ENCODE measurements around the gene ABI2. TPM values are rescaled to one million over a fixed set of nuclear protein-coding genes. Genes with fewer than 3 reads are reported as not detected.

ABI2 gene
- total RNA-seq, 1 experiment from 2014 or later, result 65.6 TPM

DNA sequence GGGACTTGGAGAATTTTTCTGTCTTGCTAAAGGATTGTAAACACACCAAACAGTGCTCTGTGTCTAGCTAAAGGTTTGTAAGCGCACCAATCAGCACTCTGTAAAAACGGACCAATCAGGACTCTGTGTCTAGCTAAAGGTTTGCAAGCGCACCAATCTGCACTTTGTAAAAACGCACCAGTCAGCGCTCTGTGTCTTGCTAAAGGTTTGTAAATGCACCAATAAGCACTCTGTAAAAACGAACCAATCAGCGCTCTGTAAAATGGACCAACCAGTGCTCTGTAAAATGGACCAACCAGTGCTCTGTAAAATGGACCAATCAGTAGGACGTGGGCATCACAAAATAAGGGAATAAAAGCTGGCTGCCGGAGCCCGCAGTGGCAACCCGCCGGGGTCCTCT is 16.5 kb downstream of the ABI2 start:
- ChIA-PET CTCF (interaction anchor here (1.5 kb wide), 1 partner anchor 16 kb away, joined by 4 read pairs; the partner anchor contains the start of gene ABI2), POLR2A (interaction anchor here (0.7 kb wide), 1 partner anchor 9 kb away, joined by 3 read pairs; no protein-coding TSS in a partner anchor)
- intact Hi-C loops (cut with micrococcal nuclease), result no loop called here
- peaks cover 16% of the 10 kb centered on the region for H3K4me1 Mint-ChIP-seq (ENCODE audit: insufficient read depth, unreplicated experiment)
- no peak overlapping the region for H3K4me3 Mint-ChIP-seq (ENCODE audit: unreplicated experiment)
- DNase-seq (ENCODE audit: unreplicated experiment), result no peak
- H3K9me3 Mint-ChIP-seq (ENCODE audit: unreplicated experiment), result no peaks in the 10 kb centered on the region
- no peaks in the 10 kb centered on the region for H3K27me3 Mint-ChIP-seq (ENCODE audit: insufficient read depth, unreplicated experiment)
- no peak overlapping the region for H3K27ac Mint-ChIP-seq (ENCODE audit: low read depth, unreplicated experiment)
- no TSS peak for BruUV-seq (replicated peaks)
- TF ChIP-seq, protein P1, sequence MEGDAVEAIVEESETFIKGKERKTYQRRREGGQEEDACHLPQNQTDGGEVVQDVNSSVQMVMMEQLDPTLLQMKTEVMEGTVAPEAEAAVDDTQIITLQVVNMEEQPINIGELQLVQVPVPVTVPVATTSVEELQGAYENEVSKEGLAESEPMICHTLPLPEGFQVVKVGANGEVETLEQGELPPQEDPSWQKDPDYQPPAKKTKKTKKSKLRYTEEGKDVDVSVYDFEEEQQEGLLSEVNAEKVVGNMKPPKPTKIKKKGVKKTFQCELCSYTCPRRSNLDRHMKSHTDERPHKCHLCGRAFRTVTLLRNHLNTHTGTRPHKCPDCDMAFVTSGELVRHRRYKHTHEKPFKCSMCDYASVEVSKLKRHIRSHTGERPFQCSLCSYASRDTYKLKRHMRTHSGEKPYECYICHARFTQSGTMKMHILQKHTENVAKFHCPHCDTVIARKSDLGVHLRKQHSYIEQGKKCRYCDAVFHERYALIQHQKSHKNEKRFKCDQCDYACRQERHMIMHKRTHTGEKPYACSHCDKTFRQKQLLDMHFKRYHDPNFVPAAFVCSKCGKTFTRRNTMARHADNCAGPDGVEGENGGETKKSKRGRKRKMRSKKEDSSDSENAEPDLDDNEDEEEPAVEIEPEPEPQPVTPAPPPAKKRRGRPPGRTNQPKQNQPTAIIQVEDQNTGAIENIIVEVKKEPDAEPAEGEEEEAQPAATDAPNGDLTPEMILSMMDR (IDR thresholded peaks at IDR 0.05; ENCODE audit: unreplicated experiment), result no peak
- H3K36me3 Mint-ChIP-seq (ENCODE audit: insufficient read depth, unreplicated experiment), result peaks cover 11% of the 10 kb centered on the region

DNA sequence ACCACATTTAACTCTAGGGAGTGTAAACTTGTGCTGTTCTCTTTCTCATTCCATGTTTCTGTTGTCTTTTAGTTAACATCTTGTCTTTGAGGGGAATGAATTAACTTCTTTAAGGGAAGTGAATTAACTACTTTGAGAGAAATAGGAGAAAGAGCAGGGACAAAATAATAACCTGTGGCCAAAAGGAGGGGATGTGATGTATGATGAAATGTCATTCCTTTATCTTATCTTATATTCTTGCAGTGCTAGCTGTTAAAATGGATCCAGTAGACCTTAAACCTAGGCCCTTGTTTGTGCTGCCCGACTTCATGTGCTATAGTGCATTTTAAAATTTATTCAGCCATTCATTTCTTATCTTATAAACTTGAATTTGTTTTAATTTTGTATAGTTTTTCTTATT is 18.4 kb downstream of the ABI2 start:
- peaks cover 17% of the 10 kb centered on the region for H3K36me3 Mint-ChIP-seq (ENCODE audit: insufficient read depth, unreplicated experiment)
- CTCF ChIA-PET, result interaction anchor here (0.6 kb wide), 1 partner anchor 1338 kb away, joined by 3 read pairs; no protein-coding TSS in a partner anchor

DNA sequence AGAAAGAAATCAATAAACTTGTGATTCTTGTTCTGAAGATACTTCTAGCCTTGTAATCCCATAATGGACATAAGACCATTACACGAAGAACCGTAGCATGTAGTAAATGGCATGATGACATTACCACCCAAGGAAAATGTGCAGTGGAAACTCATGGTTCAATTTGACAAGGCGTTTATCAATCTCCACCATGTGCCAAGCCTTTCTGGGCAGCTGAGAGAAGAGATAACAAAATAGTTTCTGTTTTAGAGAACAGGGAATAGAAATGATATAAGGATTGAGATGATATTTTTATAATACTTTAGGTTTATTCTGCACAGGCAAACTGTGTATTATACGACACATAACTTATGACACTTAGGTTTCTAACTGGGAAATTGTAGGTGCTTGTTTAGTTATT is 19.2 kb downstream of the ABI2 start:
- CTCF ChIA-PET, result no interaction called here
- Mint-ChIP-seq H3K4me3 (ENCODE audit: unreplicated experiment) (no peak overlapping the region), H3K27ac (ENCODE audit: low read depth, unreplicated experiment) (no peak overlapping the region), H3K36me3 (ENCODE audit: insufficient read depth, unreplicated experiment) (peaks cover 17% of the 10 kb centered on the region), H3K27me3 (ENCODE audit: insufficient read depth, unreplicated experiment) (no peaks in the 10 kb centered on the region), H3K4me1 (ENCODE audit: insufficient read depth, unreplicated experiment) (no peaks in the 10 kb centered on the region), H3K9me3 (ENCODE audit: unreplicated experiment) (no peaks in the 10 kb centered on the region)
- POLR2A ChIA-PET, result no interaction called here
- TF ChIP-seq, protein P1 (IDR thresholded peaks at IDR 0.05; ENCODE audit: unreplicated experiment), result no peak
- intact Hi-C loops (cut with micrococcal nuclease), result no loop called here
- no peak for DNase-seq (ENCODE audit: unreplicated experiment)
- no TSS peak for BruUV-seq (replicated peaks)

More for the DNA sequence above, 18.4 kb downstream of the ABI2 start:
- Mint-ChIP-seq H3K9me3 (ENCODE audit: unreplicated experiment) (no peaks in the 10 kb centered on the region), H3K27me3 (ENCODE audit: insufficient read depth, unreplicated experiment) (no peaks in the 10 kb centered on the region), H3K4me1 (ENCODE audit: insufficient read depth, unreplicated experiment) (no peaks in the 10 kb centered on the region), H3K27ac (ENCODE audit: low read depth, unreplicated experiment) (no peak overlapping the region), H3K4me3 (ENCODE audit: unreplicated experiment) (no peak overlapping the region)
- BruUV-seq (replicated peaks), result no TSS peak
- intact Hi-C loops (cut with micrococcal nuclease), result no loop called here
- no peak for DNase-seq (ENCODE audit: unreplicated experiment)
- TF ChIP-seq, protein P1 (IDR thresholded peaks at IDR 0.05; ENCODE audit: unreplicated experiment), result no peak
- POLR2A ChIA-PET, result no interaction called here

DNA sequence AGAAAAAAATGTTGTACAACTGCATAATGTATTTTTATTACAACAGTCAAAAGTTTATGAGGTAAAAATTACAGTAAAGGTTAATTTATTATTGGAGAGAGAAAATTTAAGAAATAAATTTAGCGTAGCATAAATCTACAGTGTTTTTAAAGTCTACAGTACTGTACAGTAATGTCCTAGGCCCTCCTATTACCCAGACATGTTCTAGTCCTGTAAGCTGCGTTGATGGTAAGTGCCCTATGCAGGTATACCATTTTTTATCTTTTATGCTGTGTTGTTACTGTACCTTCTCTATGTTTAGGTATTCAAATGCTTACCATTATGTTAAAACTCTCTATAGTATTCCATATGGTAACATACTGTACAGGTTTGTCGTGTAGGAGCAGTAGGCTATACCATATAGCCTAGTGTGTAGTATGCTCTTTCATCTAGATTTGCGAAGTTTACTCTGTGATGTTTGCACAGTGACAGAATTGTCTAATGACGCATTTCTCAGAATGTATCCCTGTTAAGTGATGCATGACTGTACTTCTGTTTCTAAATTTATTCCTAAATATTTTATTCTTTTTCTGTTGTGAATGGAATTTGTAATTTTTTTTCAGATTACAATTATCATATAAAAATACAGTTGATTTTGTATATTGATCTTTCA is 24.5 kb downstream of the ABI2 start:
- Mint-ChIP-seq H3K27ac (ENCODE audit: low read depth, unreplicated experiment) (peak overlapping the region; percentile 59), H3K27me3 (ENCODE audit: insufficient read depth, unreplicated experiment) (no peaks in the 10 kb centered on the region), H3K4me1 (ENCODE audit: insufficient read depth, unreplicated experiment) (no peaks in the 10 kb centered on the region), H3K4me3 (ENCODE audit: unreplicated experiment) (no peak overlapping the region), H3K36me3 (ENCODE audit: insufficient read depth, unreplicated experiment) (peaks cover 8% of the 10 kb centered on the region), H3K9me3 (ENCODE audit: unreplicated experiment) (no peaks in the 10 kb centered on the region)
- CTCF ChIA-PET, result no interaction called here
- BruUV-seq (replicated peaks), result no TSS peak
- TF ChIP-seq, protein P1 (IDR thresholded peaks at IDR 0.05; ENCODE audit: unreplicated experiment), result no peak
- intact Hi-C loops (cut with micrococcal nuclease), result no loop called here
- POLR2A ChIA-PET, result no interaction called here
- no peak for DNase-seq (ENCODE audit: unreplicated experiment)
